B cell (primary cell): ENCODE measurements around the gene PPM1N. TPM values are rescaled to one million over a fixed set of nuclear protein-coding genes. Genes with fewer than 3 reads are reported as not detected.

Experiments
- ATAC-seq: fragments of 200-7000 bp; cut with Tn5 transposase; one replicate; pipeline ENCODE4 v1.10.0; 2021; ENCODE audit warnings: low read depth, mild to moderate bottlenecking, moderate number of reproducible peaks, moderate library complexity
- CTCF ChIA-PET: fragments of 350-600 bp; sonication (Branson Sonifier 250); formaldehyde crosslinking; loops from one replicate; lab custom pipeline; 2021; ENCODE audit warnings: antibody characterized with exemption, inconsistent platforms; lab: Charles Lee
- POLR2A ChIA-PET: fragments of 350-600 bp; sonication (Branson Sonifier 250); formaldehyde crosslinking; loops from one replicate; lab custom pipeline; 2021; ENCODE audit warnings: antibody characterized with exemption; lab: Charles Lee
- DNase-seq: peaks from one replicate; pipeline ENCODE4 v3.0.0; 2013
- H2AFZ ChIP-seq: 2 replicates; pipeline ENCODE4 v1.6.1; 2012; ENCODE audit warnings: mild to moderate bottlenecking, low read depth, low read length; ENCODE audit not compliant: insufficient read depth, poor library complexity, severe bottlenecking
- H3K27ac ChIP-seq, 2 donors: 1 replicate in 1 of 2; 2 replicates in 1 of 2; pipeline ENCODE4 v1.5.1; 2012 to 2013; ENCODE audit warnings: low read length in 2 of 2, mild to moderate bottlenecking in 2 of 2, moderate library complexity in 1 of 2
- H3K27me3 ChIP-seq, 4 experiments: fragments of 200-600 bp in 1 of 4; sonication (generic) in 1 of 4; replicated peaks in 1 of 4; 1 replicate in 2 of 4; 2 replicates in 2 of 4; pipeline versions ENCODE4 v1.6.1 to v1.7.0; 2013 to 2016; ENCODE audit warnings: low read length in 3 of 4, mild to moderate bottlenecking in 2 of 4, mixed read lengths in 1 of 4, moderate library complexity in 1 of 4; ENCODE audit not compliant: insufficient read depth in 4 of 4, control insufficient read depth in 3 of 4; ENCODE audit errors: control extremely low read depth in 1 of 4
- H3K36me3 ChIP-seq, 2 experiments: replicated peaks in 1 of 2; 1 replicate in 1 of 2; 2 replicates in 1 of 2; pipeline versions ENCODE4 v1.6.1 to v1.7.1; 2013; ENCODE audit warnings: low read length in 1 of 2; ENCODE audit not compliant: insufficient read depth in 2 of 2, control insufficient read depth in 1 of 2; ENCODE audit errors: control extremely low read depth in 1 of 2, extremely low read depth in 1 of 2
- H3K4me1 ChIP-seq, 2 donors: fragments of 200-600 bp in 1 of 2; sonication (generic) in 1 of 2; 1 replicate in 1 of 2; 2 replicates in 1 of 2; pipeline versions ENCODE4 v1.5.1 to v1.6.1; 2013 to 2017; ENCODE audit warnings: low read length in 2 of 2; ENCODE audit not compliant: control insufficient read depth in 2 of 2, insufficient read depth in 2 of 2
- H3K4me2 ChIP-seq: replicated peaks from 2 replicates; pipeline ENCODE3; 2012; ENCODE audit warnings: mild to moderate bottlenecking, low read depth, low read length; ENCODE audit not compliant: poor library complexity, severe bottlenecking
- H3K4me3 ChIP-seq, 5 experiments: fragments of 200-600 bp in 1 of 5; sonication (generic) in 1 of 5; 1 replicate in 3 of 5; 2 replicates in 2 of 5; pipeline versions ENCODE4 v1.5.1 to v1.7.0; 2011 to 2016; ENCODE audit warnings: low read length in 4 of 5, mild to moderate bottlenecking in 4 of 5, low read depth in 2 of 5, control low read depth in 1 of 5, moderate library complexity in 1 of 5; ENCODE audit not compliant: insufficient read depth in 1 of 5; ENCODE audit errors: control extremely low read depth in 1 of 5, extremely low read depth in 1 of 5
- H3K79me2 ChIP-seq: fragments of 200-600 bp; sonication (generic); one replicate; pipeline ENCODE4 v1.6.0; 2016; ENCODE audit warnings: low read length; ENCODE audit not compliant: control insufficient read depth, insufficient read depth
- H3K9ac ChIP-seq: fragments of 200-600 bp; sonication (generic); 2 replicates; pipeline ENCODE4 v1.6.1; 2017; ENCODE audit warnings: mild to moderate bottlenecking, low read length, moderate library complexity
- H3K9me3 ChIP-seq, 3 donors: one replicate each; pipeline versions ENCODE4 v1.6.1 to v1.7.1; 2013; ENCODE audit warnings: low read length in 2 of 3; ENCODE audit not compliant: control insufficient read depth in 2 of 3, insufficient read depth in 1 of 3; ENCODE audit errors: control extremely low read depth in 1 of 3
- H4K20me1 ChIP-seq: 2 replicates; pipeline ENCODE4 v1.6.0; 2012; ENCODE audit warnings: mild to moderate bottlenecking, low read length; ENCODE audit not compliant: insufficient read depth, control insufficient read depth, poor library complexity, severe bottlenecking
- H3K27ac Mint-ChIP-seq: one replicate; pipeline ENCODE4 v1.8.0; 2021; ENCODE audit warnings: mixed read lengths
- H3K27me3 Mint-ChIP-seq: one replicate; pipeline ENCODE4 v1.8.0; 2021; ENCODE audit warnings: mixed read lengths
- H3K4me1 Mint-ChIP-seq: one replicate; pipeline ENCODE4 v1.8.0; 2021; ENCODE audit warnings: mixed read lengths
- H3K4me3 Mint-ChIP-seq: one replicate; pipeline ENCODE4 v1.8.0; 2021; ENCODE audit warnings: mixed read lengths
- H3K9me3 Mint-ChIP-seq: one replicate; pipeline ENCODE4 v1.8.0; 2022; ENCODE audit warnings: mixed read lengths; ENCODE audit not compliant: insufficient read depth
- EZH2 ChIP-seq: IDR thresholded peaks from 2 replicates; pipeline ENCODE4 v1.6.1; 2012; ENCODE audit warnings: borderline replicate concordance, low read depth, mild to moderate bottlenecking, moderate library complexity, low read length; ENCODE audit not compliant: insufficient read depth, poor library complexity, severe bottlenecking
- WGBS: methylation state at CpG from one replicate; pipeline ENCODE4 v1.1.5; 2013; ENCODE audit warnings: missing lambda C conversion rate; ENCODE audit not compliant: insufficient coverage; 5-methylcytosine and 5-hydroxymethylcytosine counted together
- intact Hi-C: fragments of 100-400 bp; cut with micrococcal nuclease; formaldehyde crosslinking; loops from one replicate; pipeline ENCODE4 v1.10.0; 2022
- polyA plus RNA-seq: library from polyadenylated mRNA; depleted of rRNA; stranded (reverse); fragments of >200 nt; gene quantifications from 2 replicates; pipeline ENCODE4 v1.2.3, GENCODE V29; 2012
- total RNA-seq, 2 donors: library from RNA; stranded (reverse); fragments of 120-200 nt in 1 of 2; gene quantifications; 1 replicate in 1 of 2; 2 replicates in 1 of 2; pipeline versions ENCODE4 v1.2.3 to v1.2.4, GENCODE V29; 2013 to 2022
- TF ChIP-seq, protein P1 (sequence below): fragments of 200-600 bp; IDR thresholded peaks from one replicate; pipeline ENCODE4 v1.8.0; 2022; ENCODE audit warnings: antibody characterized with exemption, mild to moderate bottlenecking

PPM1N gene
- total and polyA plus RNA-seq, 2 donors (not counting 1 experiment from before 2014, with no cell fraction given), result 2.6 to 6.5 TPM

DNA sequence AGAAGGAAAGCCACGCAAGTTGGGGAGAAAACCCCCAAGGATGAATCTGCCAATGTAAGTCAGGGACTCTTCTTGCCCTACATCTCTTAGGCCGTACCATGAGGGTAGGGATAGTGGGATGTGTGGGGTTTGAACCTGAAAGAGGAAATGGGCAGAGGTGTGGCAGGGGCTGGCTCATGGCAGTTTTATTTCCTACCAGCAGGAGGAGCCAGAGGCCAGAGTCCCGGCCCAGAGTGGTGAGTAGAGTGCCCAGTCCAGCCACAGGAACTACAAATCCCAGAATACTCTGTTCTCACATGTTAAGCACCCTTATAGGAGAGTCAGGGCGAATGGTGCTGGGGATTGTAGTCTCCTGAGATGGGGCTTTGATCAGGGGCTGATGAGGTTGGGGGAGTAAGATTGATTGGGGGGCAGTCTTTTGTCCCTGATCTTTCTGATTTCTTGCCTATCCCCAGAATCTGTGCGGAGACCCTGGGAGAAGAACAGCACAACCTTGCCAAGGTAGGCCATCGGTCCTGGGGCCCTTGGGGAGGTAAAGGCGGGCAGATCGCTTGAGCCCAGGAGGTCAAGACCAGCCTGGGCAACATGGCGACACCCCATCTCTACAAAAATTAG, 25.5 kb downstream of the PPM1N start:
- Histone ChIP-seq H3K4me2 (no peak overlapping the region), H3K4me1 (peaks cover 8 to 16% of the 10 kb centered on the region in 2 donors), H3K27ac (peak overlapping the region in 1 of 2 donors; percentile 39), H4K20me1 (peaks cover 39% of the 10 kb centered on the region), H3K9me3 (no peaks in the 10 kb centered on the region), H3K9ac (no peak overlapping the region), H3K36me3 (peaks cover 0 to 64% of the 10 kb centered on the region in 2 experiments), H2AFZ (no peak overlapping the region), H3K79me2 (peaks cover 3% of the 10 kb centered on the region), H3K27me3 (no peaks in the 10 kb centered on the region), H3K4me3 (no peak overlapping the region)
- intact Hi-C loops, result loop anchor here (1.0 kb wide), 9 partner anchors 16 to 276 kb away; partner anchors contain the start of genes OPA3, PPM1N, QPCTL and VASP
- no peak for TF ChIP-seq EZH2
- TF ChIP-seq, protein P1, sequence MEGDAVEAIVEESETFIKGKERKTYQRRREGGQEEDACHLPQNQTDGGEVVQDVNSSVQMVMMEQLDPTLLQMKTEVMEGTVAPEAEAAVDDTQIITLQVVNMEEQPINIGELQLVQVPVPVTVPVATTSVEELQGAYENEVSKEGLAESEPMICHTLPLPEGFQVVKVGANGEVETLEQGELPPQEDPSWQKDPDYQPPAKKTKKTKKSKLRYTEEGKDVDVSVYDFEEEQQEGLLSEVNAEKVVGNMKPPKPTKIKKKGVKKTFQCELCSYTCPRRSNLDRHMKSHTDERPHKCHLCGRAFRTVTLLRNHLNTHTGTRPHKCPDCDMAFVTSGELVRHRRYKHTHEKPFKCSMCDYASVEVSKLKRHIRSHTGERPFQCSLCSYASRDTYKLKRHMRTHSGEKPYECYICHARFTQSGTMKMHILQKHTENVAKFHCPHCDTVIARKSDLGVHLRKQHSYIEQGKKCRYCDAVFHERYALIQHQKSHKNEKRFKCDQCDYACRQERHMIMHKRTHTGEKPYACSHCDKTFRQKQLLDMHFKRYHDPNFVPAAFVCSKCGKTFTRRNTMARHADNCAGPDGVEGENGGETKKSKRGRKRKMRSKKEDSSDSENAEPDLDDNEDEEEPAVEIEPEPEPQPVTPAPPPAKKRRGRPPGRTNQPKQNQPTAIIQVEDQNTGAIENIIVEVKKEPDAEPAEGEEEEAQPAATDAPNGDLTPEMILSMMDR, result peak; percentile 89
- peaks cover 23% of the 10 kb centered on the region for H3K4me1 Mint-ChIP-seq
- DNase-seq, result peak; percentile 91
- CTCF ChIA-PET, result interaction anchor here (1.0 to 1.4 kb wide), 5 partner anchors 9 to 169 kb away, joined by 3 to 7 read pairs (median 4); partner anchors contain the start of genes QPCTL and SNRPD2
- WGBS, result 94% methylated on average over 2 of the region's 9 CpGs
- no peak overlapping the region for H3K4me3 Mint-ChIP-seq
- ATAC-seq, result peak; percentile 99
- H3K27ac Mint-ChIP-seq, result peak overlapping the region; percentile 85
- POLR2A ChIA-PET, result no interaction called here
- H3K27me3 Mint-ChIP-seq, result no peaks in the 10 kb centered on the region
- no peaks in the 10 kb centered on the region for H3K9me3 Mint-ChIP-seq

GRCh38 chr19:45524575-45525129, 26.4 kb downstream of the PPM1N start:
- H3K4me2 ChIP-seq, result no peak overlapping the region
- DNase-seq, result no peak
- no peaks in the 10 kb centered on the region for H3K27me3 ChIP-seq
- no peak for ATAC-seq
- intact Hi-C loops, result no loop called here
- H2AFZ ChIP-seq, result no peak overlapping the region
- no peak for TF ChIP-seq EZH2
- TF ChIP-seq, protein P1, result no peak
- peaks cover 0 to 64% of the 10 kb centered on the region in 2 experiments for H3K36me3 ChIP-seq
- peaks cover 39% of the 10 kb centered on the region for H4K20me1 ChIP-seq
- peaks cover 16 to 25% of the 10 kb centered on the region in 2 donors for H3K4me1 ChIP-seq
- Mint-ChIP-seq H3K27me3 (no peaks in the 10 kb centered on the region), H3K4me3 (no peak overlapping the region), H3K27ac (peak overlapping the region; percentile 46), H3K9me3 (no peaks in the 10 kb centered on the region), H3K4me1 (peaks cover 28% of the 10 kb centered on the region)
- no peak overlapping the region for H3K9ac ChIP-seq
- no peak overlapping the region for H3K4me3 ChIP-seq
- POLR2A ChIA-PET, result interaction anchor here (0.7 to 1.6 kb wide), 2 partner anchors 33 to 117 kb away, joined by 3 to 5 read pairs; no protein-coding TSS in a partner anchor
- peak overlapping the region in 1 of 2 donors; percentile 39 for H3K27ac ChIP-seq
- peaks cover 3% of the 10 kb centered on the region for H3K79me2 ChIP-seq
- no peaks in the 10 kb centered on the region for H3K9me3 ChIP-seq
- 100% methylated on average over 6 of the region's 15 CpGs for WGBS
- CTCF ChIA-PET, result interaction anchor here (0.6 to 1.9 kb wide), 7 partner anchors 10 to 168 kb away, joined by 3 to 7 read pairs (median 4); partner anchors contain the start of genes QPCTL and SNRPD2
